GM19397 (cell line): ENCODE results near the gene GPR146.

Experiments
- ATAC-seq: cut with Tn5 transposase; IDR thresholded peaks from one replicate; pipeline ENCODE4 v1.9.1; 2021; ENCODE audit warnings: mild to moderate bottlenecking, moderate library complexity; ENCODE audit not compliant: unreplicated experiment

Gene GPR146

GRCh38 chr7:1011297-1012003 lies 32.9 kb upstream of the GPR146 start:
- ATAC-seq: peak; percentile 51

- peak; percentile 13 for ATAC-seq
These were observed 32.2 kb upstream of the GPR146 start for GRCh38 chr7:1012004-1012715.

DNA sequence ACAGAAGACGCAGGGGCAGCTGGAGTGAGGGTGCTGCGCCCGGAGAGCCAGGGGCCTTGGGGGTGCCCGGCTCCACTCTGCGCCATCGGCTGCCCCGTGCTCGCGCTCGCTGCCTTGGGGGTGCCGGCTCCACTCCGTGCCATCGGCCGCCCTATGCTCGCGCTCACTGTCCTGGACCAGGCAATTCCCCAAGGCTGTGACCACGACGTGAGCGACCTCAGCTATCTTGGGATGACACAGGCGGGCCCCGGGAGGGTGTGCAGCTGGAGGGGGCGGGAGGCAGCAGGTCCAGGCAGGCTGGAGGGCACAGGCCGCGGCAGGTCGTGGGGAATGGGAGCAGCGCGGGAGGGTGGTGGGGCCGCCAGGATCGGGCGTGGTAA lies 31.6 kb upstream of the GPR146 start:
- ATAC-seq: no peak

- ATAC-seq: no peak
These were observed 30.8 kb upstream of the GPR146 start for GRCh38 chr7:1013581-1013980.

DNA sequence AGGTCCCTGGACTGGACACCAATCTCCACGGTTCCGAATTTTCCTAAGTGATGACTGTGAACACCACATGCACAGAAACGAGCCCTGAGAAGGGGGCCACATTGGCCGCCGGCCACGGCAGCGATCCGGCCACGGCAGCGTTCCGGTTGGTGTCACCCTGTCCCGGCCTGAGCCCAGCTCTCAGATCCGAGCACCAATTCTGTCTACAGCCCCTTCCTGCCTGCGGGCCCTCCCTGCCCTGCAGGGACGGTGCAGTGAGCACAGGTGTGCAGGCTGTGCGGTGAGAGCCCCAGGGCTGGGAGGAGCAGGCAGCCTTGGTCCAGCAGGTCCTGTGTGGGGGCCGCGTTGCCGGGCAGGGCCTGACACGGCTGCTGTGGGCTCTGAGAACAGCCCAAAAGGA lies 29.7 kb upstream of the GPR146 start:
- no peak for ATAC-seq

GRCh38 chr7:1015196-1016121 lies 28.9 kb upstream of the GPR146 start:
- ATAC-seq: no peak

GRCh38 chr7:1016577-1017531 lies 27.5 kb upstream of the GPR146 start:
- no peak for ATAC-seq

GRCh38 chr7:1017586-1018333 lies 26.6 kb upstream of the GPR146 start:
- ATAC-seq: no peak

DNA sequence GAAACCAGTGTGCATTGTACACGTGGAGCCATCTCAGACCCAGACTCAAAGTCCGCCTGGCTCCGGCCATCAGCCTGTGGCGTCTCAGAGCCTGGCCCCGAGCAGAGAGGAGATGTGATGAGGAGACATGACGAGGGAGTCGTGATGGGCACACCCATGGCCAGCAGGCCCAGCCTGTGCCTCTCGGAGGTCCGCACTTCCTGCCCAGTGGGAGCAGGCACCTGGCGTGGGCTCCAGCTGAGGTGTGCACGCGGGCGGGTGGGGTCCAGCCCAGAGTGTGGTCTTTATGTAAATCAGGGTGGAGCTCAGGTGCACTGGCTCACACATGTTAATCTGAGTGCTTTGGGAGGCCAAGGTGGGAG lies 26.0 kb upstream of the GPR146 start:
- ATAC-seq: no peak

DNA sequence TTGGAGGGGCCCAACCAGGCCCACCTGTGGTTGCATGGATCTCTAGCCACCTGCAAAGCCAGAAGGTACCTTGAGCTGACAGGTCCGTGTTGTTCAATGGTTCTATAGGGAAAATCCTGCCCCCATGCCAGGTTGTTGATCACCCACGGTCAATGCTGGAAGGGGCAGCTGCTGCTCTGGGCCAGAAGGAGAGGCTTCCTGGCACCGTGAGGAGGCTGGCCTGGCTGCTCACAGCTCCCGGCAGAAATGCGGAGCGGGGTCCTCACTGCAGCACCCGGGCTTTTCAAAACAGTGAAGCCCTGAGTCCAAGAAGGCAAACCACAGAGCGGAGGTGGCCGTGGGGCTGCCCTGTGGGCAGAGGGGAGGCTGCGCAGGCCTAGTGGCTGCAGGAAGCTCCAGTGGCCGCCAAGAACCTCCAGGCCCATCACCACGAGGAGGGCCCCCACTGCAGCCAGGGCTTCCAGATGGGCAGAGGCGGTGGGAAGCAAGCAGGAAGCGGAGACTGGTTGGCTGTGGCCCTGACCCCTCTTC lies 25.0 kb upstream of the GPR146 start:
- ATAC-seq: no peak

GRCh38 chr7:1019789-1020610 lies 24.3 kb upstream of the GPR146 start:
- no peak for ATAC-seq

- no peak for ATAC-seq
These were observed 23.5 kb upstream of the GPR146 start for GRCh38 chr7:1020849-1021251.

GRCh38 chr7:1021366-1021765 lies 23.0 kb upstream of the GPR146 start:
- ATAC-seq: no peak

DNA sequence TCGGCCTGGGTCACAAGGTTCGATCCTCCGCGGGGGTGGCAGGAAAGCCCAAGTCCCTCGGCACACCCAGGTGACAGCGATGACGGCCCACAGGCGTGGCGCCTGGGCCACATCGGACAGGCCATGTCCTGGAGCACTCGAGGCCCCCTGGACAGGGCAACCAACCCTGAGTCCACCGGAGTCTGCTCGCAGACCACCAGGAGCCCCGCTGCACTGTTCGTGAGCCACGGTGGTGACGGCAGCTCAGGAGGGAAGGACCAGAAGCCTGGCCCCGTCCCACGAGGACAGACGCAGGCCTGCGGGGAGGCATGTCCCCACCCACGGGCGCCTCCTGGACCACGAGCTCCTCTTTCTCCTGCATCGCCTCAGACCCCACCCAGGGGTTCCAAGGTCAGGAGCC lies 22.4 kb upstream of the GPR146 start:
- ATAC-seq: no peak

- no peak for ATAC-seq
These were observed 22.0 kb upstream of the GPR146 start for GRCh38 chr7:1022356-1022755.

DNA sequence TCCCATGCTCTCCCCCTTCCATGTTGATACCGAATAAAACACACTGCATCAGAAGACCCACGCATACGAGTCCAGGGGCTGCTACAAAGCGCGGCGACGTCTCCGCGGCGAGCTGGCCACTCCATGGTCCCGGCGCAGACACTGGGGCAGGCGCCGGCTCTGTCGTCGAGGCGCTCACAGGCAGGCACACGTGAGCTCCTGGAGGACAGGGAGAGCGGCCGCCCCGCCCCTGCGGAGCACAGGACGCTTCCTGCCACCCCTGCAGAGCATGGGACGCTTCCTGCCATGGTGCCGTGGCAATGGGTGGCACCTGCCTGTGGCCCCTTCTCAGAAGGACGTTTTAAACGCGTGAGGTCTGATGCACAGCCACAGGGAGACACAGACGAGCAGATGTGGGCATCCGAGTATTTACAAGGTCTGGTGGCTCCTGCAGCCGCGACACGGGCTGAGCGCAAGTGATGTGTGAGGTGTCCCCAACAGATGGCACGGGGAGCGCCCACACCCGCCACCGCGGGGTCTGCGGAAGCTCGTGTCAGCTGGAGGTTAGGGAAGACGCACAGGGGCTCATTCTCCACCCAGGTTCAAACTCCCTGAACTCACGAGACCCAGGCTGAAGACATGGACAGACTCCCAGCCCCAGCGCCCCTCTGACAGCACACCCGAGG lies 21.4 kb upstream of the GPR146 start:
- ATAC-seq: no peak

- peak; percentile 56 for ATAC-seq
These were observed 20.0 kb upstream of the GPR146 start for GRCh38 chr7:1024331-1024841.
